Esophagus muscularis mucosa (tissue), 4 donors: ENCODE measurements around the gene PPID.

ENCODE experiments used
- EP300 ChIP-seq: sonication (generic); formaldehyde crosslinking; IDR thresholded peaks from one replicate; pipeline ENCODE4 v1.6.1; 2017; ENCODE audit warnings: antibody characterized with exemption
- POLR2A ChIP-seq: fragments of 450-650 bp; IDR thresholded peaks from one replicate; pipeline ENCODE4 v1.6.1; 2017; ENCODE audit warnings: antibody characterized with exemption, moderate library complexity, mild to moderate bottlenecking, low read depth
- TF ChIP-seq, protein P1 (sequence below), 3 experiments: fragments of 200-600 bp in 2 of 3; fragments of 450-650 bp in 1 of 3; sonication (generic) in 2 of 3; IDR thresholded peaks; one replicate each; pipeline ENCODE4 v1.5.1; 2017 to 2019; ENCODE audit warnings: antibody characterized with exemption in 3 of 3, mild to moderate bottlenecking in 2 of 3, moderate library complexity in 1 of 3

DNA sequence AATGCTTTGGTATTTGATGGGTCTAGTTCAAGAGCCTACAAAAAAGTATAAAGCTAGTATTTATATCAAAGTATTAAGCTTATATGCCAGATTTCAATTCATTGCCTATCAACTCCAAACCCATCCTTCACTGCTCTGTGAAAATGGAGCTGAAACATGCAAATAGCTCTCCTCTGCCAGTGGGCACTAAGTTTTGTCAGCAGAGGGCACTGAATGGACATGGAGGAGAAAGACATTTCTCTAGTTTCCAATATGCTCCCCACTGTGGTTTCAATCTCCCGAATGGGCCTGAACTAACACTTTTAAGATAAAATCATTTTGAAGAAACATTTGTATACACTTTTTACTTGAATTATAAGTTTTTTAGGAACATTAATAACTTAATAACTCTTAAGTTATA, 12.4 kb downstream of the PPID start:
- TF ChIP-seq POLR2A (no peak), EP300 (no peak)
- TF ChIP-seq, protein P1, sequence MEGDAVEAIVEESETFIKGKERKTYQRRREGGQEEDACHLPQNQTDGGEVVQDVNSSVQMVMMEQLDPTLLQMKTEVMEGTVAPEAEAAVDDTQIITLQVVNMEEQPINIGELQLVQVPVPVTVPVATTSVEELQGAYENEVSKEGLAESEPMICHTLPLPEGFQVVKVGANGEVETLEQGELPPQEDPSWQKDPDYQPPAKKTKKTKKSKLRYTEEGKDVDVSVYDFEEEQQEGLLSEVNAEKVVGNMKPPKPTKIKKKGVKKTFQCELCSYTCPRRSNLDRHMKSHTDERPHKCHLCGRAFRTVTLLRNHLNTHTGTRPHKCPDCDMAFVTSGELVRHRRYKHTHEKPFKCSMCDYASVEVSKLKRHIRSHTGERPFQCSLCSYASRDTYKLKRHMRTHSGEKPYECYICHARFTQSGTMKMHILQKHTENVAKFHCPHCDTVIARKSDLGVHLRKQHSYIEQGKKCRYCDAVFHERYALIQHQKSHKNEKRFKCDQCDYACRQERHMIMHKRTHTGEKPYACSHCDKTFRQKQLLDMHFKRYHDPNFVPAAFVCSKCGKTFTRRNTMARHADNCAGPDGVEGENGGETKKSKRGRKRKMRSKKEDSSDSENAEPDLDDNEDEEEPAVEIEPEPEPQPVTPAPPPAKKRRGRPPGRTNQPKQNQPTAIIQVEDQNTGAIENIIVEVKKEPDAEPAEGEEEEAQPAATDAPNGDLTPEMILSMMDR (IDR thresholded peaks at IDR 0.05), result peak in 2 of 3 experiments; percentile 11 to 20
